Karpas-422 (cell line): Measurements from ENCODE around the gene FAM163B. TPM values are rescaled to one million over a fixed set of nuclear protein-coding genes. Genes with fewer than 3 reads are reported as not detected.

Source experiments
- DNase-seq: peaks from one replicate; pipeline ENCODE4 v3.0.0-alpha.2; 2015
- H2AFZ ChIP-seq: fragments of 200-600 bp; sonication (generic); 2 replicates; pipeline ENCODE4 v1.6.1; 2014; ENCODE audit warnings: antibody characterized with exemption, low read length, mixed read lengths
- H3K27ac ChIP-seq: fragments of 200-600 bp; sonication (generic); 2 replicates; pipeline ENCODE4 v1.5.1; 2014; ENCODE audit warnings: mild to moderate bottlenecking, low read length, moderate library complexity
- H3K27me3 ChIP-seq: fragments of 200-600 bp; sonication (generic); 2 replicates; pipeline ENCODE4 v1.6.1; 2014; ENCODE audit warnings: low read length, mixed read lengths
- H3K36me3 ChIP-seq: fragments of 200-600 bp; sonication (generic); 2 replicates; pipeline ENCODE4 v1.6.1; 2014; ENCODE audit warnings: low read length, mixed read lengths; ENCODE audit not compliant: insufficient read depth
- H3K4me1 ChIP-seq: fragments of 200-600 bp; sonication (generic); 2 replicates; pipeline ENCODE4 v1.6.1; 2014; ENCODE audit warnings: mild to moderate bottlenecking, low read length, mixed read lengths
- H3K4me2 ChIP-seq: fragments of 200-600 bp; sonication (generic); 2 replicates; pipeline ENCODE4 v1.6.1; 2014; ENCODE audit warnings: low read length, low read depth, mild to moderate bottlenecking; ENCODE audit not compliant: poor library complexity, severe bottlenecking
- H3K4me3 ChIP-seq: fragments of 200-600 bp; sonication (generic); 2 replicates; pipeline ENCODE4 v1.5.1; 2014; ENCODE audit warnings: mild to moderate bottlenecking, antibody characterized with exemption, low read length, mixed read lengths
- H3K79me2 ChIP-seq: fragments of 200-600 bp; sonication (generic); 2 replicates; pipeline ENCODE4 v1.6.1; 2014; ENCODE audit warnings: mild to moderate bottlenecking, low read length, mixed read lengths
- H3K9ac ChIP-seq: fragments of 200-600 bp; sonication (generic); 2 replicates; pipeline ENCODE4 v1.6.0; 2014; ENCODE audit warnings: low read length
- H3K9me2 ChIP-seq: fragments of 200-600 bp; sonication (generic), shearing (Covaris generic); replicated peaks from 2 replicates; pipeline ENCODE4 v1.6.0; 2014; ENCODE audit warnings: mild to moderate bottlenecking, low read length, moderate library complexity; ENCODE audit not compliant: insufficient read depth
- H3K9me3 ChIP-seq: fragments of 300-700, 200-600 bp; sonication (generic); 2 replicates; pipeline ENCODE4 v1.6.1; 2014; ENCODE audit warnings: low read length, mixed read lengths
- H4K20me1 ChIP-seq: fragments of 200-600 bp; sonication (generic); 2 replicates; pipeline ENCODE4 v1.6.1; 2014; ENCODE audit warnings: mild to moderate bottlenecking, antibody characterized with exemption, low read length, low read depth; ENCODE audit not compliant: insufficient read depth
- total RNA-seq: library from RNA; depleted of rRNA; stranded (reverse); fragments of >200 nt; shearing (Covaris generic); gene quantifications from 2 replicates; pipeline ENCODE4 v1.2.3, GENCODE V29; 2014; ENCODE audit warnings: low replicate concordance

The FAM163B gene
- total RNA-seq, 1 experiment from 2014 or later: not detected

DNA sequence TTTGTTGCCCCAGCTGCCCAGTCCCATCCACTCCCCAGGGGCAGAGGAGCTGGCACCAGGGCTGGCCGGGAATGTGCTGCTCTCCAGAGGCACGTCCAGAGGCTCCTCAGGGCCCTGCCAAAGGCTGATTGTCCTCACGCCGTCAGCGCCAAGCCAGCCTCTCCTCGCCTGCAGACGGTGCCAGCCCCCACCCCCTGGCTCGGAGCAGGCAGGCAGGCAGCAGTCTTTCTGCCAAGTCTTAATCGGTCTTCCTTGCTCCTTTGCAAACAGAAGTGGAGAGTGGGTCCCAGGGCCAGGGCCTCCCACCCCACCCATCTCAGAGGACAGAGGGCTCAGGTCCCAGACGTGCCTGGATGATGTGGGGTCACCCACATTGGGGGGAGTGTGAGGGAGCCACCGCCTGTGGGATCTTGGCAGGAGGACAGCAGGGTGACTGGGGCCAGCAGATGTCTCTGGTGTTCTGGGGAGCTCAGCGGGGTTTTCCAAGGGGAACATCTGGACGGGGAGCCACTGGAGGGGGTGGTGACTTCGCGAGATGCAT lies 36.3 kb downstream of the FAM163B start:
- H3K4me3 ChIP-seq: no peak overlapping the region

DNA sequence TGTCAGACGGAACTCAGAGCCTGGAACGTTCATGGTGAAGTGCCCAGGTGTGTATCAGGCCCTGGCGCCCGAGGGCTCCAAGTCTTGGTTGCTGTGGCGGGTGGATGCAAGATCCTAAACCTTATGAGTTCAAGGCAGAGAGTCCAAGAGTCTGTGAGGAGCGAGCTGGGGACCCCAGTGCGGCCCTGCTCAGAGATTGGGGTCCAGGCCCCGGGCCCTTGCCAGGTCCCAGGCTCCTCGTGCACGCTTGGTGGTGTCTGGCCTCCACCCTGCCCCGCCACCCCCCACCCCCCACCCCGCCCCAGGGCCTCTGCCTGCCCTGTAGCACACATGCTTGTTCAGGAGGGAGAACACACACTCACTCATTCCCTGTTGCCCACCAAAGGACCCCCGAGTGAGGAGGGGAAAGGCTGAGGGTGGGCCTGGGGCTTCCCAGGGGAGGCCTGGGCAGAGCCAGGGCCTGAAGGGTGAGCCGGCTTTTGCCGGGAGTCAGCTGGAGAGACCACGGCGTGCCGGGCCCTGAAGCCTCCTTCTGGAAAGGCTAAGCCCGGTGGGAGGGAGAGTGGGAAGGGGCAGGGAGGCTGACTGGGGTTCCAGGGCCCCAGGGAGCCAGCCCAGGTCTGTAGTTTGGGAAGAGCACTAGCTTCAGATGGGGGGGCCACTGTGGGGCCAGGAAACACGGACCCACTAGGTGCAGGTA lies 37.1 kb downstream of the FAM163B start:
- Histone ChIP-seq H3K4me3 (no peak overlapping the region), H3K27ac (no peak overlapping the region), H3K27me3 (no peaks in the 10 kb centered on the region), H3K36me3 (no peaks in the 10 kb centered on the region), H3K4me2 (no peak overlapping the region), H3K9me3 (no peaks in the 10 kb centered on the region), H3K79me2 (no peaks in the 10 kb centered on the region), H3K9me2 (no peaks in the 10 kb centered on the region), H3K4me1 (no peaks in the 10 kb centered on the region), H2AFZ (no peak overlapping the region), H4K20me1 (no peaks in the 10 kb centered on the region), H3K9ac (no peak overlapping the region)
- no peak for DNase-seq

More for the DNA sequence above, 36.3 kb downstream of the FAM163B start:
- no peak for DNase-seq
- no peak overlapping the region for H3K4me2 ChIP-seq
- no peaks in the 10 kb centered on the region for H4K20me1 ChIP-seq
- no peaks in the 10 kb centered on the region for H3K27me3 ChIP-seq
- no peak overlapping the region for H3K9ac ChIP-seq
- H3K79me2 ChIP-seq: no peaks in the 10 kb centered on the region
- H3K9me3 ChIP-seq: no peaks in the 10 kb centered on the region
- no peaks in the 10 kb centered on the region for H3K4me1 ChIP-seq
- H3K36me3 ChIP-seq: no peaks in the 10 kb centered on the region
- H3K9me2 ChIP-seq: no peaks in the 10 kb centered on the region
- H2AFZ ChIP-seq: no peak overlapping the region
- H3K27ac ChIP-seq: no peak overlapping the region

DNA sequence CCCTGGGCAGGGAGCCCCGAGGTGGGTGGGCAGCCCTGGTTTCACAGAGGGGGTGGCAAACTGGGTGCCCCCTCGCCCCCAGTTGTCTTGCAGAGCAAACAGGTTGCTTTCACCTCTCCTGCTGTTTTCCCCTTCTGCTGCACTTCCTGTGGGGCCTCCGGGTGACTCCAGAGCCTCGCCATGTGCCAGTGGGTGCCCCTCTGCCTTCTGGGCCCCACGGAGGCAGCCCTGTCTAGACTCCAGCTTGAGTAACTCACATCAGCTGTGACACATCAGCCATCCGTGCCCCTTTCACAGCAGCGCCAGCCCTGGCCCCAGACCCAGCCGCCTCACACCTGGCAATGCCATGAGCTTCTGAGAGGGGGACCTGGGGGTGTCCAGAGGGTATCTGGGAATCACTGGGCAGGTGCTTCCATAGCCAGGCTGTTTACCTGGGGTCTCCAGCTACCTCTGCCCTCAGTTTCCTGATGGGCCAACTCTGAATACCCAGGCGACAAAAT lies 37.7 kb downstream of the FAM163B start:
- H3K4me2 ChIP-seq: no peak overlapping the region
- no peak overlapping the region for H3K27ac ChIP-seq
- no peaks in the 10 kb centered on the region for H3K9me3 ChIP-seq
- H3K36me3 ChIP-seq: no peaks in the 10 kb centered on the region
- DNase-seq: no peak
- H3K9ac ChIP-seq: no peak overlapping the region
- no peaks in the 10 kb centered on the region for H3K4me1 ChIP-seq
- no peaks in the 10 kb centered on the region for H3K27me3 ChIP-seq
- no peaks in the 10 kb centered on the region for H4K20me1 ChIP-seq
- no peak overlapping the region for H3K4me3 ChIP-seq
- H3K79me2 ChIP-seq: no peaks in the 10 kb centered on the region
- H3K9me2 ChIP-seq: no peaks in the 10 kb centered on the region
- H2AFZ ChIP-seq: no peak overlapping the region

DNA sequence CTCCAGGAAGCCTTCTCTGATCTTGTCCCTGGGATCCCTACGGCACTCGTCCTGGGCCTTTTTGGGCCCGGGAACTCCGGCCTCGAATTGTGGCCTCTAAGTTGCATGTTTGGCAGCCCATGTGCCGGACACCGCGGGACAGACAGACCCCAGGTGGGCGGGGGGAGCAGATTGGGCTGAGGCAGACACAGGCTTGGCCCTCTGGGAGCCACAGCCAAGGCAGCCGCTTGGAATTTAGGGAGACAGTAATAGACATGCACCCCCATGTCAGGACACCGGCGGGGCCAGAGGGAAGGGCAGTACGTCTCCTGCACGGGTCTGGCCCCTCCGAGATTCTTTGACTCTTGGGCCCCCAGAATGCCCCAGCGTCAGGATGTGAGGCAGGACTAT lies 38.5 kb downstream of the FAM163B start:
- no peaks in the 10 kb centered on the region for H3K27me3 ChIP-seq
- no peaks in the 10 kb centered on the region for H3K9me3 ChIP-seq
- no peak overlapping the region for H3K9ac ChIP-seq
- no peak for DNase-seq
- H3K9me2 ChIP-seq: no peaks in the 10 kb centered on the region
- H3K4me1 ChIP-seq: no peaks in the 10 kb centered on the region
- H3K4me2 ChIP-seq: no peak overlapping the region
- H2AFZ ChIP-seq: no peak overlapping the region
- H3K27ac ChIP-seq: no peak overlapping the region
- H4K20me1 ChIP-seq: no peaks in the 10 kb centered on the region
- no peaks in the 10 kb centered on the region for H3K36me3 ChIP-seq
- no peaks in the 10 kb centered on the region for H3K79me2 ChIP-seq
- no peak overlapping the region for H3K4me3 ChIP-seq

DNA sequence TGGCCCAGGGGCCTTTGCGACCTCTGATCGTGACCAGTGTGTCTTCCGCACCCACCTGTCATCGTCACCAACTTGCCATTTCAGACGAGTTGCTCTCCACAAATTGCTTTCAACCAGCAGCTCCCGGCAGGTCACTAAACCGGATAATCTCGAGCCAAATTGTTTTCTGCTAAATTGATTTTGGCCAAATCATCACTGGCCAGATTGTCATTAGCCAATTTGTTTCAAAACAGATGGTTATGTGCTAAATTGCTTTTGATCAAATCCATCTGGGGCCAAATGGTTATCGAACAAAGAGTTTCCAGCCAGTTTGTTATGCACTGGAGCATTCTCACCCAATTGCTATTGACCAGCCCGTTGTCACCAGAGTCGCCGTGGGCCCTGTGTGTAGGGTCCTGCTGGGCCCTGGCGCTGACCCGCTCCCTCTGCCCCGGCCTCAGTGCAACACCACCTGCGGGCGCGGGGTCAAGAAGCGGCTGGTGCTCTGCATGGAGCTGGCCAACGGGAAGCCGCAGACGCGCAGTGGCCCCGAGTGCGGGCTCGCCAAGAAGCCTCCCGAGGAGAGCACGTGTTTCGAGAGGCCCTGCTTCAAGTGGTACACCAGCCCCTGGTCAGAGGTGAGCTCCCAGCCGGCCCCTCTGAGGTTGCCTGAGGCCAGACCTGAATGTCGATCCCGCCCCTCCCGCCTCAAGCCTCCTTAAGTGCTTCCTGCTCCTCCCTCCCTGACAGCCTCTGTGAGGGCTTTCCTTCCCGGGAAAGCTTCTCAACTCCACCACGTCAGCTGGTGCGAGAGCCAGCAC lies 39.1 kb downstream of the FAM163B start:
- Histone ChIP-seq H3K4me2 (no peak overlapping the region), H3K9me2 (no peaks in the 10 kb centered on the region), H3K9ac (no peak overlapping the region), H3K27ac (no peak overlapping the region), H3K27me3 (no peaks in the 10 kb centered on the region), H3K4me3 (no peak overlapping the region), H3K9me3 (no peaks in the 10 kb centered on the region), H2AFZ (no peak overlapping the region), H4K20me1 (no peaks in the 10 kb centered on the region), H3K4me1 (no peaks in the 10 kb centered on the region), H3K36me3 (no peaks in the 10 kb centered on the region), H3K79me2 (no peaks in the 10 kb centered on the region)
- DNase-seq: no peak

DNA sequence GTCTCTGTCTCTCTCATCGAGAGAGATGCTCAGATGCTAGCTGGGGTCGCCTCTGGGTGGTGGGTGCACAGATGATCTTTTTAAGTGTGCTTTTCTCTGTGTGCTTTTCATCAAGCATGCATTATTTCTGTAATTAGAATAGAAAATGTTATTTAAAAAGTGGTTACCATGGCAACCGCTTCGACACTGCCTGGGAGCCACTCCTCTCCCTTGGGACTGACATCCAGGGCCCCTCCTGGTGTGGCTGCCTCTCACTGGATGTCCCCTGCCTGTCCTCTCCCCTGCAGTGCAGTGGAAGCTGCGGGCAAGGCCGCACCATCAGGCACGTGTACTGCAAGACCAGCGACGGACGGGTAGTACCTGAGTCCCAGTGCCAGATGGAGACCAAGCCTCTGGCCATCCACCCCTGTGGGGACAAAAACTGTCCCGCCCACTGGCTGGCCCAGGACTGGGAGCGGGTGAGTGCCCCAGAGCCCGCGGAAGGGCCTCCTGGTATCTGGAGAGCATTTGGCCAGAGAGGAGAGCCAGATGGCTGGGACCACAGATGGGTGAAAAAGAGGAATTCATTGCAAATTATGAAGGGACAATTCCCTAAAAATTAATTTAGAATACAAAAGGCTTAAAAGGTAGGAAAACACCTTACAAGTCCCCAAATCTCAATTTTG lies 39.9 kb downstream of the FAM163B start:
- Histone ChIP-seq H3K9ac (no peak overlapping the region), H3K27me3 (no peaks in the 10 kb centered on the region), H3K9me3 (no peaks in the 10 kb centered on the region), H3K79me2 (no peaks in the 10 kb centered on the region), H3K4me3 (no peak overlapping the region), H4K20me1 (no peaks in the 10 kb centered on the region), H3K4me2 (no peak overlapping the region), H3K27ac (no peak overlapping the region), H3K36me3 (no peaks in the 10 kb centered on the region), H2AFZ (no peak overlapping the region), H3K4me1 (no peaks in the 10 kb centered on the region), H3K9me2 (no peaks in the 10 kb centered on the region)
- no peak for DNase-seq

DNA sequence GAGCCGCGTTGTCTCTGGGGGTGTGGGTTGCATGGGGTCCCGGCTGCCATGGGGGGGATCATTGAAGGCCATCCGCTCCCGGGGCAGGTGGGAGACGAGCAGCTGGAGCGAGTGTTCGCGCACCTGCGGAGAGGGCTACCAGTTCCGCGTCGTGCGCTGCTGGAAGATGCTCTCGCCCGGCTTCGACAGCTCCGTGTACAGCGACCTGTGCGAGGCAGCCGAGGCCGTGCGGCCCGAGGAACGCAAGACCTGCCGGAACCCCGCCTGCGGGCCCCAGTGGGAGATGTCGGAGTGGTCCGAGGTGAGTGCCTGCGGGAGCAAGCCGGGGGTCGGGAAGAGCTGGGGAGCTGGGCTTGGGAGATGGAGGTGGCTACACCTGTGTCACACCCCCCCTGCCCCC lies 41.0 kb downstream of the FAM163B start:
- Histone ChIP-seq H3K27ac (no peak overlapping the region), H3K9me2 (no peaks in the 10 kb centered on the region), H3K9me3 (no peaks in the 10 kb centered on the region), H3K27me3 (no peaks in the 10 kb centered on the region), H3K79me2 (no peaks in the 10 kb centered on the region), H3K36me3 (no peaks in the 10 kb centered on the region), H2AFZ (no peak overlapping the region), H3K4me2 (no peak overlapping the region), H3K4me1 (no peaks in the 10 kb centered on the region), H3K9ac (no peak overlapping the region), H3K4me3 (no peak overlapping the region), H4K20me1 (no peaks in the 10 kb centered on the region)
- DNase-seq: no peak

DNA sequence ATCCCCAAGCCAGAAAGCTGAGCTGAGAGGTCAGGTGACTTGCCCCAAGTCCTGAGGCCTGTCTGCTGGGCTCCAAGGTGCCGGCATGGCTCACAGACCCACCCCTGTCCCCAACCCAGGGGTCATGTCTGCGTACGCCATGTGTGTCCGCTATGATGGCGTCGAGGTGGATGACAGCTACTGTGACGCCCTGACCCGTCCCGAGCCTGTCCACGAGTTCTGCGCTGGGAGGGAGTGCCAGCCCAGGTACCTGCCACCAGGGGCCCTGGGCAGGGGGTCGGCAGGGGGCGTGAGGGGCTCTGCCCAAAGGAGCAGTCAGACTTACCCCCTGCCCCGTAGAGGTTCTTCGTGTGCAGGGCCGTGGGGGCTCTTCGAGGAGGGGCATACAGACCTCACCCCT lies 42.4 kb downstream of the FAM163B start:
- Histone ChIP-seq H3K27me3 (no peaks in the 10 kb centered on the region), H3K4me1 (no peaks in the 10 kb centered on the region), H3K79me2 (no peaks in the 10 kb centered on the region), H3K27ac (no peak overlapping the region), H2AFZ (no peak overlapping the region), H3K9me2 (no peaks in the 10 kb centered on the region), H3K9me3 (no peaks in the 10 kb centered on the region), H3K4me3 (no peak overlapping the region), H3K4me2 (no peak overlapping the region), H4K20me1 (no peaks in the 10 kb centered on the region), H3K9ac (no peak overlapping the region), H3K36me3 (no peaks in the 10 kb centered on the region)
- DNase-seq: no peak
